H1 (cell line): ENCODE data around the gene R3HDM2.

Experiments used
- BACH1 ChIP-seq: IDR thresholded peaks from 2 replicates; pipeline ENCODE4 v1.6.1; 2012; ENCODE audit warnings: low read length, improper control_type of control experiment
- CBX8 ChIP-seq: fragments of 300-800, 300-1000 bp; sonication (generic); IDR thresholded peaks from 2 replicates; pipeline ENCODE4 v1.7.1; 2016; ENCODE audit warnings: low read depth, low read length, borderline replicate concordance
- CTCF ChIP-seq, 3 experiments: IDR thresholded peaks; 1 replicate in 2 of 3; 2 replicates in 1 of 3; pipeline versions ENCODE4 v1.5.1 to v1.6.1; 2011; ENCODE audit warnings: low read length in 3 of 3, mild to moderate bottlenecking in 3 of 3, inconsistent platforms in 2 of 3, low read depth in 1 of 3, moderate library complexity in 1 of 3; ENCODE audit not compliant: insufficient read depth in 1 of 3; ENCODE audit errors: control extremely low read depth in 1 of 3
- EGR1 ChIP-seq: IDR thresholded peaks from 2 replicates; pipeline ENCODE4 v1.6.1; 2011; ENCODE audit warnings: low read depth, low read length, borderline replicate concordance
- EP300 ChIP-seq, 2 experiments: IDR thresholded peaks; 1 replicate in 1 of 2; 2 replicates in 1 of 2; pipeline ENCODE4 v1.6.1; 2011 to 2012; ENCODE audit warnings: low read depth in 2 of 2, low read length in 2 of 2, mild to moderate bottlenecking in 2 of 2, borderline replicate concordance in 1 of 2, inconsistent platforms in 1 of 2, moderate library complexity in 1 of 2
- EZH2 ChIP-seq: fragments of 200-600 bp; sonication (generic); IDR thresholded peaks from 2 replicates; pipeline ENCODE4 v1.7.1; 2012; ENCODE audit warnings: low read depth, mild to moderate bottlenecking, moderate library complexity, low read length, inconsistent platforms; ENCODE audit not compliant: severe bottlenecking
- MAX ChIP-seq: IDR thresholded peaks from 2 replicates; pipeline ENCODE4 v1.6.1; 2012; ENCODE audit warnings: inconsistent platforms
- PHF8 ChIP-seq: fragments of 200-600 bp; sonication (generic); conservative IDR thresholded peaks from 2 replicates; pipeline ENCODE4 v1.7.1; 2012; ENCODE audit warnings: low read depth, mild to moderate bottlenecking, inconsistent platforms, low read length, moderate library complexity
- POLR2A ChIP-seq, 2 experiments: IDR thresholded peaks; 1 replicate in 1 of 2; 2 replicates in 1 of 2; pipeline ENCODE4 v1.6.1; 2011; ENCODE audit warnings: low read depth in 2 of 2, low read length in 2 of 2, mild to moderate bottlenecking in 2 of 2; ENCODE audit errors: control extremely low read depth in 1 of 2
- RAD21 ChIP-seq, 2 experiments: IDR thresholded peaks in 1 of 2; conservative IDR thresholded peaks in 1 of 2; 2 replicates each; pipeline ENCODE4 v1.6.1; 2011; ENCODE audit warnings: low read depth in 2 of 2, low read length in 2 of 2, improper control_type of control experiment in 1 of 2, inconsistent platforms in 1 of 2, mild to moderate bottlenecking in 1 of 2, moderate library complexity in 1 of 2
- RBBP5 ChIP-seq: IDR thresholded peaks from 2 replicates; pipeline ENCODE4 v1.7.1; 2012; ENCODE audit warnings: low read depth, mild to moderate bottlenecking, inconsistent platforms, low read length, moderate library complexity, borderline replicate concordance
- TAF1 ChIP-seq: IDR thresholded peaks from 2 replicates; pipeline ENCODE4 v1.6.1; 2011; ENCODE audit warnings: mild to moderate bottlenecking, low read depth, low read length
- YY1 ChIP-seq: IDR thresholded peaks from 2 replicates; pipeline ENCODE4 v1.6.1; 2011; ENCODE audit warnings: low read depth, mild to moderate bottlenecking, low read length

GRCh38 chr12:57262126-57262822 is 168.6 kb downstream of the R3HDM2 start:
- no peak for TF ChIP-seq EP300 (IDR thresholded peaks at IDR 0.05; ENCODE audit: borderline replicate concordance in 1 of 2, low read depth in 2 of 2, low read length in 2 of 2)
- no peak for TF ChIP-seq CTCF (IDR thresholded peaks at IDR 0.05; ENCODE audit: control extremely low read depth in 1 of 3, insufficient read depth in 1 of 3, low read depth in 1 of 3, low read length in 3 of 3)
- no peak for TF ChIP-seq POLR2A (IDR thresholded peaks at IDR 0.05; ENCODE audit: control extremely low read depth in 1 of 2, low read depth in 2 of 2, low read length in 2 of 2)
- TF ChIP-seq BACH1 = no peak
- no peak for TF ChIP-seq EGR1
- no peak for TF ChIP-seq PHF8
- TF ChIP-seq EZH2 = no peak
- no peak for TF ChIP-seq YY1
- TF ChIP-seq CBX8 = no peak
- no peak for TF ChIP-seq TAF1
- TF ChIP-seq RAD21 (IDR thresholded peaks at IDR 0.05 in 1 of 2, conservative IDR thresholded peaks at IDR 0.05 in 1 of 2; ENCODE audit: low read depth in 2 of 2, low read length in 2 of 2) = no peak
- TF ChIP-seq MAX = no peak
- TF ChIP-seq RBBP5 = no peak
